ENCODE measurements around the gene PLVAP.

PLVAP gene

DNA sequence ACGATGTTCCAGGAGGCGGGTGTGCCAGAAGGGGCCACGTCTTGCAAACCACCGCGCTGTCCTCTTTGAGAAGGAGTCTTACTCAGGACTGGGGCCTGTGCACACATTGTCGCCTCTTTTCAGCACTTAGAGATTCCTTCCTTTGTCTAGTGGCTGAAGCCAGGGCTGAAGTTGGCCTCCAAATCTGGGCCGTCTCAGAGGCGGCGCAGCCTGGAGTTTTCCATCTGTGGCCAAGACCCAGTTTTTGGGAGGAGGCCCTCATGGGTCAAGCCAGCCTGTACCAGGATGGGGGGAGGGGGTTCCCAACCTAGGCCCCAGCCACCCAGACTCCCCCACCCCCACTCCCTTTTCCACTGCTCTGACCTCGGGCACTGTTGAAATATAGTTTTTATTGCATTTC, 54.3 kb downstream of the PLVAP start:
- TF ChIP-seq, protein P1, sequence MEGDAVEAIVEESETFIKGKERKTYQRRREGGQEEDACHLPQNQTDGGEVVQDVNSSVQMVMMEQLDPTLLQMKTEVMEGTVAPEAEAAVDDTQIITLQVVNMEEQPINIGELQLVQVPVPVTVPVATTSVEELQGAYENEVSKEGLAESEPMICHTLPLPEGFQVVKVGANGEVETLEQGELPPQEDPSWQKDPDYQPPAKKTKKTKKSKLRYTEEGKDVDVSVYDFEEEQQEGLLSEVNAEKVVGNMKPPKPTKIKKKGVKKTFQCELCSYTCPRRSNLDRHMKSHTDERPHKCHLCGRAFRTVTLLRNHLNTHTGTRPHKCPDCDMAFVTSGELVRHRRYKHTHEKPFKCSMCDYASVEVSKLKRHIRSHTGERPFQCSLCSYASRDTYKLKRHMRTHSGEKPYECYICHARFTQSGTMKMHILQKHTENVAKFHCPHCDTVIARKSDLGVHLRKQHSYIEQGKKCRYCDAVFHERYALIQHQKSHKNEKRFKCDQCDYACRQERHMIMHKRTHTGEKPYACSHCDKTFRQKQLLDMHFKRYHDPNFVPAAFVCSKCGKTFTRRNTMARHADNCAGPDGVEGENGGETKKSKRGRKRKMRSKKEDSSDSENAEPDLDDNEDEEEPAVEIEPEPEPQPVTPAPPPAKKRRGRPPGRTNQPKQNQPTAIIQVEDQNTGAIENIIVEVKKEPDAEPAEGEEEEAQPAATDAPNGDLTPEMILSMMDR (IDR thresholded peaks at IDR 0.05; ENCODE audit: control insufficient read depth, insufficient read depth, low read depth, low read length, missing control alignments), result no peak
- H3K4me3 ChIP-seq (ENCODE audit: control insufficient read depth, low read depth, low read length), result no peak overlapping the region

DNA sequence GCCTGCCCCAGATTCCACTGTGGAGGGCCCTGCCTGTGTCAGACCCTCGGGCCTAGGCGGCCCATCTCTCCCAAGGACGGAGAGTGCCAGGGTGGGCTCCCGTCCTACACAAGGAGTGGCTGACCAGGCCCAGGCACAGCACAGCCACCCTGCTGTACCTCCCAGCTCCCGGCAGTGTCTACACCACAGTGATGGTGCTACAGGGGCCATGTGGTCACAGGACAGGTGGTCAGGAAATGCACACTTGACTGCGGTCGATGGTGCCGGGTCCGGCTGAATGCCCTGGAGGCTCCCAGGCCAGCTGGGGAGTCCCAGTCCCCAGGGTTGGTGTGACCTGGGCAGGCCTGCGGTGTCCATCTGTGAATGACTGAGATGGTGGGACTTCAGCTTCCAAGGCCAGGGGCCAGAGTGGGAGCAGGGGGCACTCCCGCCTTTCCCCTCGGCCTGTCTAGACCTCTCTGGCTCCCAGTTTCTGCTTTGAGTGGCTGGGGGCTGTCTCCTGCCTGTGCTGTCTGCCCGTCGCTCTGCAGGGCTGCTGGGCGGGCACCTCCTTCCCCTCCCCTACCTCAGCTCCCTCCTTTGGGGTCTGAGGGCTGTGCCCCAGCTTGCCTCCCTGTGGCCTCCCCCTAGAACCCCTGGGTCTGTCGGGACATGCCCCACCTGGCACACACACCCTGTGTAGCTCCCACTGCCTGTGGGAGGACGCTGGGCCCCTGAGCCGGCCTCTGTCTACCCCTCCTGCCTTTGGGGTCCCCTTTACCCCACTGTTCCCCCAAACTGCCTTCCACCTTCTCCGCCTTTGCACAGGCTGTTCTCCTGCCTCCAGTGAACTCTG, 55.3 kb downstream of the PLVAP start:
- H3K4me3 ChIP-seq (ENCODE audit: control insufficient read depth, low read depth, low read length), result no peak overlapping the region
- TF ChIP-seq, protein P1 (IDR thresholded peaks at IDR 0.05; ENCODE audit: control insufficient read depth, insufficient read depth, low read depth, low read length, missing control alignments), result no peak
- no peak for DNase-seq (ENCODE audit: low read depth)

More for the DNA sequence above, 54.3 kb downstream of the PLVAP start:
- no peak for DNase-seq (ENCODE audit: low read depth)

DNA sequence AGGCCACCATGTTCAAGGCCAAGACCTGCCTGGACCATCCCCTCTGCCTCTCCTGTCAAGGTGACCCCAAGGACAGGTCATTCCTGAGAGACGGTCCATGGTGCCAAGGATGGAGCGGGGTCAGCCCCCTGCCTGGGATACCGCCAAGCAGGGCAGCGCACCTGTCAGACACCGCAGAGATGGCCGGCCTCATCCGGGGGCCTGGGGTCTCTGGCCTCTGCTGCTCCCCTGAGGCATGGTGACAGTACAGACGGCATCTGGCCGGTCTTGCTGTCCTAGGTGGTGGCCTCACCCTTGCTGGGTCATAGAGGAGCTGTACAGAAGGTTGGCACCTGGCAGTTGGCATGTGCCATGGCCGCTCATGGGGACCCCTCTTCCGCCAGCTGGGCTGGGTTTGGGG, 56.7 kb downstream of the PLVAP start:
- no peak for DNase-seq (ENCODE audit: low read depth)
- no peak overlapping the region for H3K4me3 ChIP-seq (ENCODE audit: control insufficient read depth, low read depth, low read length)
- TF ChIP-seq, protein P1 (IDR thresholded peaks at IDR 0.05; ENCODE audit: control insufficient read depth, insufficient read depth, low read depth, low read length, missing control alignments), result no peak

DNA sequence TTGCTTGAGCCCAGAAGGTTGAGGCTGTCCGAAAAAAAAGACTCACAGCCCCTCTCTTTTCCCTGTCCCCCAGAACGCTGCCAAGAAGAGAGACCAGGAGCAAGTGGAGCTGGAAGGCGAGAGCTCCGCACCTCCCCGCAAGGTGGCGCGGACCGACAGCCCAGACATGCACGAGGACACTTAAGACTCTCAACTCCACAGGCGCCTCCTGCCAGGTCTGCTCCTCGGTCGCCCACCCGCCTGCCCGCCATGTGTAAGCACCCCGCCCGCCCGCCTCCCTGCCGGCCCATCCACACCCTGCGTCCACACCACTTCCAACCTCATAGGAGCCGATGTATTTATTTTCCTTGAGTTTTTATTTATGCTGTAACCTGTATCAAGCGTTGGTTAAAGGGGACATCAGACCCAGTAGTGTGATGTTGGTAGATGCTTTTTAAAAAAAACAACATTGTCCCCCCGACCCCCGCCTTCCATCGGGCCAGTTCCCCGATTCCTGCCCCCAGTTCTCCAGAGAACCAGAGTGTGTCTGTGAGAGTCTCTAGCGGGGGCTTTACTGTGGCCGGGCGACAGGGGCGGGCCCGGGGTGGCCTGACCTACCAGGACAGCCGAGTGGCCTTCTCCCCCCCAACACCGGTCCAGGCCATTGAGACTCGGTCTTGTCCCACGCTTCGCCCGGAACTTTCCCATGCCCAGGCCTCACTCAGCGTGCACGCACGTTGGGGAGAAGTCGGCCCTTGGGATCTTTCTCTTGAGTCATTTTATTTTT, 57.5 kb downstream of the PLVAP start:
- no peak for DNase-seq (ENCODE audit: low read depth)
- TF ChIP-seq, protein P1 (IDR thresholded peaks at IDR 0.05; ENCODE audit: control insufficient read depth, insufficient read depth, low read depth, low read length, missing control alignments), result no peak
- no peak overlapping the region for H3K4me3 ChIP-seq (ENCODE audit: control insufficient read depth, low read depth, low read length)

DNA sequence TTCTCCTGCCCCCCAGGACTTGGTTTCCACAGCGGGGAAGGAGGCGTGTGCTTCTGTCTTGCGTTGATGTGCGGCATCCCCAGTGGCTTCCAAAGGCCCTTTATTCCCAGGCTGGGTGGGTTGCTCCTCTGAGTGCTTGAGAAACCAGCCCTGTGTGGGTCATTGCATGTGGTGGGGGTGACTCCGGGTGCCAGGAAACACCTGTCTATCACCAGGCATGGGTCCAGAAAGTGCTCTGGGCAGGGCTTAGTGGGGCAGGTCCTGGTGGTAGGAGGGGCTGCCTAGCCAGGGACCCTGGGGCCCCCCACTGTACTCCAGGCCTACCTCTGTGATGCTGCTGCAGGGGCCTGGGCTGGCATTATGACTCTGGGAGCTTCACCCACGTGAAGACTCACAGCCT, 58.2 kb downstream of the PLVAP start:
- DNase-seq (ENCODE audit: low read depth), result no peak
- no peak overlapping the region for H3K4me3 ChIP-seq (ENCODE audit: control insufficient read depth, low read depth, low read length)
- TF ChIP-seq, protein P1 (IDR thresholded peaks at IDR 0.05; ENCODE audit: control insufficient read depth, insufficient read depth, low read depth, low read length, missing control alignments), result no peak

DNA sequence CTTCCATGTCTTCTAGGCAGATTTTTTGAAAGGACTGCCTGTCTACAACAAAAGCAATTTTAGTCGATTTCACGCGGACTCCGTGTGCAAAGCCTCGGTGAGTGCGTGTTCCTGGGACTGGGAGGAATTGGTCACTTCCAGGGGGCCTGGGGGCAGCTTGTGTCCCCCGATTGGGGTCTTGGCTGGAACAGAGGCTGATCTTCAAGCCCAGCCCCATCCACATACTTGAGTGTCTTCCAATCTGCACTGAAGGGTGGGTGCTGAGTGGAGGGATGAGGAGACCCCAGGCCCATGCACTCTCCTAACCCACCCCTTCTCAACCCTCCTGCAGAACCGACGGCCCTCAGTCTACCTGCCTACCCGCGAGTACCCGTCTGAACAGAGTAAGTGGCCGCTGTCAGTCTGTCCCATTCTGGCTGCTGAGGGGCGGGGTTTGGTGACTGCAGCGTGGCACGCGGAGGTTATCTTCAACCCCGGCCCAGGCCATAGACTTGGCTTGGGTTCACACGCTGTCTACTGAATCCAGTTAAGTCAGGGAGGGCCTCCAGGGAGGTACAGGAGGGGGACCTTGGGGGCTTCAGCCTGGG, 63.0 kb downstream of the PLVAP start:
- TF ChIP-seq, protein P1 (IDR thresholded peaks at IDR 0.05; ENCODE audit: control insufficient read depth, insufficient read depth, low read depth, low read length, missing control alignments), result no peak
- H3K4me3 ChIP-seq (ENCODE audit: control insufficient read depth, low read depth, low read length), result no peak overlapping the region
- no peak for DNase-seq (ENCODE audit: low read depth)
